Tracheal epithelial cell (primary cell): ENCODE data around the gene TPRN. TPM values are rescaled to one million over a fixed set of nuclear protein-coding genes. Genes with fewer than 3 reads are reported as not detected.

Experiments used
- total RNA-seq: library from RNA; depleted of rRNA; stranded (reverse); fragments of >200 nt; gene quantifications from 2 replicates; pipeline ENCODE4 v1.2.1, GENCODE V29; 2014

Gene TPRN, protein sequence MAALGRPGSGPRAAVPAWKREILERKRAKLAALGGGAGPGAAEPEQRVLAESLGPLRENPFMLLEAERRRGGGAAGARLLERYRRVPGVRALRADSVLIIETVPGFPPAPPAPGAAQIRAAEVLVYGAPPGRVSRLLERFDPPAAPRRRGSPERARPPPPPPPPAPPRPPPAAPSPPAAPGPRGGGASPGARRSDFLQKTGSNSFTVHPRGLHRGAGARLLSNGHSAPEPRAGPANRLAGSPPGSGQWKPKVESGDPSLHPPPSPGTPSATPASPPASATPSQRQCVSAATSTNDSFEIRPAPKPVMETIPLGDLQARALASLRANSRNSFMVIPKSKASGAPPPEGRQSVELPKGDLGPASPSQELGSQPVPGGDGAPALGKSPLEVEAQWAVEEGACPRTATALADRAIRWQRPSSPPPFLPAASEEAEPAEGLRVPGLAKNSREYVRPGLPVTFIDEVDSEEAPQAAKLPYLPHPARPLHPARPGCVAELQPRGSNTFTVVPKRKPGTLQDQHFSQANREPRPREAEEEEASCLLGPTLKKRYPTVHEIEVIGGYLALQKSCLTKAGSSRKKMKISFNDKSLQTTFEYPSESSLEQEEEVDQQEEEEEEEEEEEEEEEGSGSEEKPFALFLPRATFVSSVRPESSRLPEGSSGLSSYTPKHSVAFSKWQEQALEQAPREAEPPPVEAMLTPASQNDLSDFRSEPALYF
- total RNA-seq, result 4.1 and 6.4 TPM in 2 replicates

DNA sequence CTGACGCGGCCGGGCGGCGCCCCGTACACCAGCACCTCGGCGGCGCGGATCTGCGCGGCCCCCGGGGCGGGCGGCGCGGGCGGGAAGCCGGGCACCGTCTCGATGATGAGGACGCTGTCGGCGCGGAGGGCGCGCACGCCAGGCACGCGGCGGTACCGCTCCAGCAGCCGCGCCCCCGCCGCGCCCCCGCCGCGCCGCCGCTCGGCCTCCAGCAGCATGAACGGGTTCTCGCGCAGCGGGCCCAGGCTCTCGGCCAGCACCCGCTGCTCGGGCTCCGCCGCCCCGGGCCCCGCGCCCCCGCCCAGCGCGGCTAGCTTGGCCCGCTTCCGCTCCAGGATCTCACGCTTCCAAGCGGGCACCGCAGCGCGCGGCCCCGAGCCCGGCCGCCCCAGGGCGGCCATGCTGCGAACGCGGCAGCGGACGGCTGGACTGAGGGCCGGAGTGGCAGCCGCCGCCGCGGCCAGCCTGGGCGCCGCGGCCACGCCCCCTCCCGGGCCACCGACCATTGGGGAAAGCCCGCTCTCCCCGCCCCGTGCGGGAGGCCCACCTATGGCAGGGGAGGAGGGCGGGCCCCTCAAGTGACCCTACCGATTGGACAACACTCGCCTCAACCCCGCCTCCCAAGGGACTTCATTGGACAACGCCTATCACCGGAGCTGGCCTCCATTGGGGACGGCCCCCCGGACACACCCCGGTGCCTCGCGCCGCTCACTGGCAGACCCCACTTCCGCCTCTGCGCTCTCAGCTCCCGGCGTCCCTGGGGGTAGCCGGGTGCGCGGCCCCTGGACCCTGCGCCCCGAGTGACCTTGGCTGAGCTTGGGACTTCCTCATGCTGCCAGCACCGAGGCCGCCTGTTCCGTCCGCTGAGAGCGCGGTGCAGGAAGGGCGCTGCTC, at the start of gene TPRN:
Gene TPRN, minus strand, starts transcription at position 431 of the 894 bp plus-strand sequence. Its CDS starts 30 bp downstream, at position 401.

DNA sequence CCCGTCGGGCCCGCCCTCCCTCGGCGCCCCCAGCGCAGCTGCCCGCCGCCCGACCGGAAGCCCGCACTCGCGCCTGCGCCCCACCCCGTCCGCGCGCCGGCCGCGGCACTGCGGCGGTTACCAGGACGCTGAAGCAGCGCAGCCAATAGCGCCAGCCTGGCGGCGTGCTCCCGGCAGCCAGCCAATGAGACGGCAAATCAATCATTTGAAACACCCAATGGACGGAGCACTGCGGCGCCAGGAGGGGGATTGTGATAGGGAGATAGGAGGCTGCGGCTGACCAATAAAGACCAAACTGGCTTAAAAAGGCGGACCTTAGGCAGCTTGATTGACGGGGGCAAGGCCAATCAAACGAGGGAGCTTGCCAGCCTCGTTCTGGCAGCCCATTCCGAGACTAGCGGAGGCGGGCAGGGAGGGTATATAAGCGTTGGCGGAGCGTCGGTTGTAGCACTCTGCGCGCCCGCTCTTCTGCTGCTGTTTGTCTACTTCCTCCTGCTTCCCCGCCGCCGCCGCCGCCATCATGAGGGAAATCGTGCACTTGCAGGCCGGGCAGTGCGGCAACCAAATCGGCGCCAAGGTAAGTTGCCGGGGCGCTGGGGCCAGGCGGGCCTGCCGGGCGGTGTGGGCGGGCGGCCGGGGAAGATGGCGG, 40.4 kb upstream of the TPRN start, which contains the start of gene TUBB4B:
Gene TUBB4B, plus strand, starts transcription at position 447 of the 649 bp plus-strand sequence. Its CDS starts 74 bp downstream, at position 521.

DNA sequence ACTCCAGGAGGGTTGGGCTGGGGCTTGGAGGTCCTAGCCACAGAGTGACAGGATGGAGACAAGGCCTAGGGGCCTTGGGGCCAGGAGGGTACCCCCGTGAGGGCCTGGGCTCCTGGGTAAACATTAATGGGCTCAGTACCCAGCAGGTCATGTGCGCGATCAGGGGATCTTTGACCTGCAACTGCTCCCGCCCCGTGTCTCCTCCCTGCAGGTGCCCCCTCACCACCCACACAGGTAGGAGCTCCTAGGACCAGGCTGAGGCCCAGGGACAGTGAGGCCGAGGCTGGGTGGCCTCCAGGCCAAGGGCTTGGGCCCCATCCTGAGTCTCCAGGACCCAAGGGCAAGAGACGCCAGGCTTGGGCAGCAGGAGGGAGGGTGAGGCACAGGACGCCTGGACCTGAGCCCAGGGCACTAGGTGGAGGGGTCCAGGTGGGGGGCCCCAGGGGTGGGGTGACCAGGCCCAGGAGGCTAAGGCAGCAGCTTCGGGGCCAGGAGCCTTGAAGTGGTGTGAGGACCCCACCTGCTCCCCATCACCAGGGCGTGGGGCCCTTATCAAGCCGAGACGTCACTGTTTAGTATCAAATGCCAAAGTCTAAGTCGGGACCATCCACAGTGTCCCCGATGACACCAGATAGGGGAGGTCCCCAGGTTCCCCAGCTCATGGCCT, 30.3 kb upstream of the TPRN start, which contains the start of gene SLC34A3:
Gene SLC34A3, plus strand, starts transcription at position 197 of the 667 bp plus-strand sequence. CDS start 802 bp downstream, outside the sequence.

DNA sequence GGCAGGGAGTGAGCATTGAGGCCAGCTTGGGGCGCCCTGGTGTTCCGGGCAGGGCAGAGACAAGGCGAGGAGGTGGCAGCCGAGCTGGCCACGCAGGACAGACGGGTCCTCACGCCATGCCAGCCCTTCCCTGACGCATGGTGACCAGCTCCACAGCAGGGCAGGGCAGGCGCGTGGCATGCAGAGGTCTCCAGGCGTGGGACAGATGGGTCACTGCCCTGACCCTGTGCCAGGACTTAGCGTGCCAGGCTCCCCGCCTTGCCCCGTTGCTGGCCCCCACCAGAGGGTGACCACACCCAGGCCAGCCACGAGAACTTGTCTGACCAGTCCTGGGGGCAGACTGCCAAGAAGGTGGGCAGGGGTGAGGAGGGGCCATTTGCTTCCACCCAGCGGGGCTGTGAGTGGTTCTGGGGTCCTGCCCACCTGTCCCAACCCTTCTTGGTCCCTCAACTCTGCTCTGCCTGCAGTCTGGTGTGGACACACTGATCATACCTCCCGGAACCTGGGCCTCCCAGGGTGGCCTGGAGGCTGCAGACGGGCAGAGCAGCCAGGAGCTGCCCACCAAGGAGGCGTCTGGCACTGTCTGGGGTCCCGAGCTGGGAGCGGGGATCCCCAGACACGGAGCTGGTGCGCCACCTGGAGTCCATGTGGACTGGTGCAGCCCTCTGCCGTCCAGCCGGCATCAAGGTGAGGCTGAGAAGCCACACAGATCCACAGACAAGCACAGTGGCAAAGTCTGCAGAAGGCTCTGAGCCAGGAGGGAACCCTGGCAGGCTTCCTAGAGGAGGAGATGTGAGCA, 26.7 kb upstream of the TPRN start, which contains the start of gene RNF224:
Gene RNF224, plus strand, starts transcription at position 449 of the 799 bp plus-strand sequence. CDS start 834 bp downstream, outside the sequence.

DNA sequence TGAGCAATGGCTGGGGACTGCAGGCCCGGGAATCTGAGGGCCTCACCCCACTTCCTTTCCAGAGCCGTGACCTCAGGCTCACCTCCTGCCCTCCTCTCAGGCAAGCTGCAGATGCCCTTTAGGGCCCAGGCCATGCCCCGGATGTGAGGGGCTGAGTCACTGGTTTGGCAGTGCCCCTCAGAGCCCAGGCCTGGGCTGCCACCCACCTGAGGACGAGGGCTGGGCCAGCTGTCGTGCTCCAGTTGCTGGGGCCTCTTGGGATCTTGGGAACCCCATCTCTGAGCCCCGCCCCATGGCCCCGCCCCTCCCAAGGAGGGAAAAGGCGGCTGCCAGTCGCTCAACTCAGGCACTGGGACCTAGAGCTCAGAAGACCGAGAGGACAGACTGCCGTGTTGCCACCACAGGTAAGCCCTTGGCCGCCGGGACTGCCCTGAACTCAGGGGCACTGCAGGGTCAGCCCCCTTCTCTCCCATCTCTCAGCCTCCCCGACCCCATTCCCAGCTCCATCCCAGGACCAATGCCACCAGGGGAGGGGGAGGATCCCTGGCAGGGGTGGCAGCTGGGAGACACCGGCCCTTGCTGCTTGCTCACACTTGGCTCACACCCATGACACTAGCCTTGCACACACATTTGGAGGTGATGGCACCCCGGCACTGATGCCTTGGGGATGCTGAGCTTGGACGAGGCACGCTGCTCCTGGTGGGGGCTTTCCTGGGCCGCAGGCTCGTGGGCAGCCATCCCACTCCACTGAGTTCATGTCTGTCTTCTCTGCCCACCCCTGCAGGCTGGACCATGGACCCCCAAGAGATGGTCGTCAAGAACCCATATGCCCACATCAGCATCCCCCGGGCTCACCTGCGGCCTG, 24.5 kb upstream of the TPRN start, which contains the start of gene CYSRT1:
Gene CYSRT1, plus strand, starts transcription at position 345 of the 865 bp plus-strand sequence. Its CDS starts 448 bp downstream, at position 793.

DNA sequence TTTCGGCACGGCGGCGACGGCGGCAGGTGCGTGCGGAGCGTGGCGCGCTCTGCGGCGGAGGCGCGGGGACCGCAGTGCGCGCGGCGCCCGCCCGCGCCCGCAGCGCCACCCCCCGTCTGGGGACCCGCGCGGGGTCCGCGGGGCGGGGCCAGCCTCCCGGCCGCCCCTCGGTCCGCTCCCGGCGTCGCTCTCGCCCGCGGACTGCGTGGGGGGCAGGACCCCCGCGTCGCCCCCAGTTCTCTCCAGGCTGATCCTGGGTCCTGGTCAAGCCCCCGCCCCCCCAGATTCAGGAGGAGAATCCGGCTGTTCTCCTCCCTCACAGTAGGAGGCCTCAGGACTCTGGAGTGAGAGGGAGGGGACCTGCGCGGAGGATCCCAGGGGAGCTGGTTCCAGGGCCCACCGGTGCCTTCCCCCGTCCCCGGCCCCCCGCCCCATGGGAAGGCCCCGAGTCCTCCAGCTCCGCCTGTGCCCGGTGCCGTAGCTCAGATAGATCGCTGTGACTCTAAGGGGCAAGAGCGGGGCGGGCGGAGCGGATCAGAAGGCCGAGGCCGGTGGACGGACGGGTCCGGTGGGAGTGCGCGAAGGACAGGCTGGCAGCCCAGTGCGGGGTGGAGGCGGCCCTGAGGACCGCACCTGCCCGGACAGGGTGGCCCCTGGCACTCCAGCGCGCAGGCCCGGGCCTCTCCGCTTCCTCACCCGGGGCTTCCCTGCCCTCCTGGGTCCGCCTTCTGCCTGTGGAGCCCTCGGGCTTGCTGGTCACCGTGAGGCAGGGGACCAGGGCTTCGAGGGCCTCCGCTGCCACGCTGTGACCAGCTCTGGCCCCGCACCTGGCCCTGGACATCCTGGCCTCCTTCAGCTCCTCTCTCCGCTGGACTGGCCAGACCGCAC, 21.9 kb upstream of the TPRN start, which contains the start of gene RNF208:
Gene RNF208, minus strand, starts transcription at position 51 of the 888 bp plus-strand sequence. CDS start 1,028 bp downstream, outside the sequence.

DNA sequence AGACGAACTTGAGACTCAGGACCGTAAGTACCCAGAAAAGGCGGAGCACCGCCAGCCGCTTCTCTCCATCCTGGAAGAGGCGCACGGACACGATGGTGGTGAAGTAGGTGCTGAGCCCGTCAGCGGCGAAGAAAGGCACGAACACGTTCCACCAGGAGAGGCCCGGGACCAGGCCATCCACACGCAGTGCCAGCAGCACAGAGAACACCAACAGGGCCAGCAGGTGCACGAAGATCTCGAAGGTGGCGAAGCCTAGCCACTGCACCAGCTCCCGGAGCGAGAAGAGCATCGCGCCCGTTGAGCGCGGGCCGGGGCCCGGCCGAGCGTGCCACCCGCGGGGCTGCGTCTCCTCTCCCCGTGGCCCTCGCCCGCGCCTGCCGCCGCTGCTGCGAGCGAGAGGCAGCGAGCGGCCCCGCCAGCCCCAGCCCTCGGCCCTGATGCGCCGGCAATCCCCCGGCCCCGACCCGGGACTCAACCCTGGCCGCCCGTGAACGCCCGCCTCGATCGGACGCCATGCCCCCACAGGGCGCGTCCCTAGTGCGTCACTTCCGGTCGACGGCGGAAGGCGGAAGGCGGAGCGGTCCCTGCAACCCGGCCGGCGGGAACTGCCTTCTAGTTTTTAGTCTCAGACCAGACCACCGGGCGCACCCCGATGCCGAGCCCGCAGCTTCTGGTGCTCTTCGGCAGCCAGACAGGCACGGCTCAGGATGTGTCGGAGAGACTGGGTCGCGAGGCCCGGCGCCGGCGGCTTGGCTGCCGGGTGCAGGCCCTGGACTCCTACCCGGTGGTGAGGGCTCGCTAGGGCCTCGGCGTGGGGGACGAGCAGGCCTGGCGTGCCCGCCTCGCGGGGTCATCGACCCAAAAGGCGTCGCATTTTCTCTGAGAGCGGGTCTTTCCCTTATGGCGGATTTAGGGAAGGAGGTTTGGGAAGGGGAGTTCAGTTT, 4.9 kb upstream of the TPRN start, which contains the start of the genes NDOR1 and TMEM203:
Gene NDOR1, plus strand, starts transcription at position 575 of the 944 bp plus-strand sequence. Its CDS starts 78 bp downstream, at position 653.
Gene TMEM203, minus strand, starts transcription at position 523 of the 944 bp plus-strand sequence. Its CDS starts 234 bp downstream, at position 289.

DNA sequence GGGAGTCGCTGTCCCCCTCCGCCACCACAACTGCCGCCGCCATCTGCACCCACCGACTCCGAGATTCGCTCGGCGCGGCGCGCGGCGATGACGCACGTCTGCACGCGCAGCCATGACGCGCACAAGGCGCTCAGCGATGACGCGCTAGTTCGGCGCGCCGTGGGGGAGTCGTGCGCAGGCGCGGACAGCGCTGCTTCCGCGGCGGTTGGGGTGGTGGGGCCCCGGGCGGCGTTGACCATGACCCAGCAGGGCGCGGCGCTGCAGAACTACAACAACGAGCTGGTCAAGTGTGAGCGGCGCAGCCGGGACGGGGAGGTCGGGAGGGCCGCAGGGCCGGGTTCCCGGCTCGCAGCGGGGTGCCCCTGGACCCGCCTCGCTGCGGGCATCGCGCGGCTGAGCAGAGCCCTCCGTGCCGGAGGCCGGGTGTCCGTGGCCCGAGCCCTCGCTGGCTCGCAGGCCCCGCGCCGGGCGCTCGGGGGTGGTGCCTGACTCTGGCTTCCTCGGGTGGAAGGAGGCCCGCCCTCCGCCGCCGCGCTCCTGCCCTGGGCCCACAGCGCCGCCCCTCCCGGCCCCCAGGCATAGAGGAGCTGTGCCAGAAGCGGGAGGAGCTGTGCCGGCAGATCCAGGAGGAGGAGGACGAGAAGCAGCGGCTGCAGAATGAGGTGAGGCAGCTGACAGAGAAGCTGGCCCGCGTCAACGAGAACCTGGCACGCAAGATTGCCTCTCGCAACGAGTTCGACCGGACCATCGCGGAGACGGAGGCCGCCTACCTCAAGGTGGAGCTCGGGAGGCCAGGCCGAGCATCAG, 11.8 kb downstream of the TPRN start, which contains the start of the genes ANAPC2 and SSNA1:
Gene ANAPC2, minus strand, starts transcription at position 71 of the 807 bp plus-strand sequence. Its CDS starts 28 bp downstream, at position 43.
Gene SSNA1, plus strand, starts transcription at position 187 of the 807 bp plus-strand sequence. Its CDS starts 51 bp downstream, at position 238.

DNA sequence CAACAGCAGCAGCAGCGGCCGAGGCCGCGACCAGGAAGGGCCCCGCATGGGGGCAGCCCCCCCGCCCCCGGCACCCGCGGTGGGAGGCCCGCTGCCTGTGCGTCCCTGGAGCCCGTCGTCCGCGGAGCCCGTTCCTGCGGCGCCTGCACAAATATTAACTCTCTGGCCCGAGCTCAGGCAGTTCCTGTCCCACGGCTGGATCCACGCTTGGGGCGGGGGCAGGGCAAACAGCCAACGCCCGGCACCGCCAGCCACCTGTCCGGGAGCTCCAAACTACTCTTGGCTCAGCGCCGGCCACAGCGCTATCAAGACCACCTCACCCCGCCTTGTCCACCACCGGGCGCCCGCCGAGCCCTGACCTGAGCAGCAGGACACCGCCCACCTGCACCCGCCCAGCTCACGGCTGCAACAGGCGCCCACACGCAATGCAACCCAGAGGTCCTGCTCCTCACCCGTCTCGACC, 30.6 kb downstream of the TPRN start, which contains the start of gene LRRC26:
Gene LRRC26, minus strand, starts transcription at position 156 of the 463 bp plus-strand sequence. Its CDS starts 108 bp downstream, at position 48.

Other genes starting within 250 kb of the TPRN start
- 1.2 TPM in 1 of 2 replicates, not detected in the other for gene LCN12, start 248.5 kb downstream of the TPRN start, total RNA-seq
- gene PTGDS, start 223.2 kb downstream of the TPRN start, total RNA-seq, result not detected in 2 replicates
- not detected in 2 replicates for gene LCNL1, start 217.7 kb downstream of the TPRN start, total RNA-seq
- 16.4 and 21.4 TPM in 2 replicates for gene PAXX, start 208.3 kb downstream of the TPRN start, total RNA-seq
- 4.0 and 4.8 TPM in 2 replicates for gene CLIC3, start 204.2 kb downstream of the TPRN start, total RNA-seq
- 9.8 and 13.0 TPM in 2 replicates for gene ABCA2, start 172.5 kb downstream of the TPRN start, total RNA-seq
- not detected in 2 replicates for gene FUT7, start 168.7 kb downstream of the TPRN start, total RNA-seq
- gene NPDC1, start 154.6 kb downstream of the TPRN start, total RNA-seq, result 8.3 and 9.4 TPM in 2 replicates
- gene ENTPD2, start 146.7 kb downstream of the TPRN start, total RNA-seq, result 0.21 and 1.7 TPM in 2 replicates
- 1.1 and 4.1 TPM in 2 replicates for gene SAPCD2, start 130.2 kb downstream of the TPRN start, total RNA-seq
- 1.7 and 13.3 TPM in 2 replicates for gene UAP1L1, start 123.2 kb downstream of the TPRN start, total RNA-seq
- 69.9 and 71.4 TPM in 2 replicates for gene MAN1B1, start 113.8 kb downstream of the TPRN start, total RNA-seq
- gene DPP7, start 86.0 kb downstream of the TPRN start, total RNA-seq, result 76.1 and 80.4 TPM in 2 replicates
- 0.21 and 0.48 TPM in 2 replicates for gene GRIN1, start 61.6 kb downstream of the TPRN start, total RNA-seq
- gene LRRC26, start 30.7 kb downstream of the TPRN start, total RNA-seq, result 0.24 TPM in 1 of 2 replicates, not detected in the other
- gene TMEM210, start 28.7 kb downstream of the TPRN start, total RNA-seq, result not detected in 2 replicates
- 8.5 and 9.6 TPM in 2 replicates for gene ANAPC2, start 12.2 kb downstream of the TPRN start, total RNA-seq
- gene SSNA1, start 12.1 kb downstream of the TPRN start, total RNA-seq, result 76.3 and 93.3 TPM in 2 replicates
- 34.0 and 66.9 TPM in 2 replicates for gene TMEM203, start 4.9 kb upstream of the TPRN start, total RNA-seq
- gene NDOR1, start 5.0 kb upstream of the TPRN start, total RNA-seq, result 2.7 and 6.2 TPM in 2 replicates
- 0.24 and 0.64 TPM in 2 replicates for gene RNF208, start 21.5 kb upstream of the TPRN start, total RNA-seq
- 0.72 and 6.0 TPM in 2 replicates for gene CYSRT1, start 24.4 kb upstream of the TPRN start, total RNA-seq
- under 0.01 and 0.21 TPM in 2 replicates for gene RNF224, start 26.8 kb upstream of the TPRN start, total RNA-seq
- gene SLC34A3, start 30.2 kb upstream of the TPRN start, total RNA-seq, result not detected in 2 replicates
- 94.4 and 132 TPM in 2 replicates for gene TUBB4B, start 40.5 kb upstream of the TPRN start, total RNA-seq
- gene STPG3, start 50.5 kb upstream of the TPRN start, total RNA-seq, result not detected in 2 replicates
- 55.2 and 55.7 TPM in 2 replicates for gene NELFB, start 54.6 kb upstream of the TPRN start, total RNA-seq
- 35.6 and 36.1 TPM in 2 replicates for gene TOR4A, start 77.0 kb upstream of the TPRN start, total RNA-seq
- gene NRARP, start 101.5 kb upstream of the TPRN start, total RNA-seq, result 10.0 and 15.7 TPM in 2 replicates
- gene EXD3, start 222.4 kb upstream of the TPRN start, total RNA-seq, result 12.8 and 22.6 TPM in 2 replicates
- 1.9 and 2.2 TPM in 2 replicates for gene NOXA1, start 222.7 kb upstream of the TPRN start, total RNA-seq
- gene ENTPD8, start 240.6 kb upstream of the TPRN start, total RNA-seq, result 0.24 TPM in 1 of 2 replicates, not detected in the other